CD4-positive, alpha-beta T cell treated with Interleukin-6 for 4 hours (primary cell): Measurements from ENCODE around the gene WDCP.
"Not testable (repeated sequence)": the region's sequence is repeated elsewhere in the genome, so short reads cannot be mapped to it uniquely, and the experiment has no call there.

Source experiments
- DNase-seq: peaks from one replicate; pipeline ENCODE4 v3.0.0-alpha.2; 2020; ENCODE audit warnings: mixed read lengths

The WDCP gene

GRCh38 chr2:24021122-24021998 is 25.8 kb downstream of the WDCP start:
- DNase-seq: no peak

GRCh38 chr2:24020244-24020643 is 26.9 kb downstream of the WDCP start:
- no peak for DNase-seq

DNA sequence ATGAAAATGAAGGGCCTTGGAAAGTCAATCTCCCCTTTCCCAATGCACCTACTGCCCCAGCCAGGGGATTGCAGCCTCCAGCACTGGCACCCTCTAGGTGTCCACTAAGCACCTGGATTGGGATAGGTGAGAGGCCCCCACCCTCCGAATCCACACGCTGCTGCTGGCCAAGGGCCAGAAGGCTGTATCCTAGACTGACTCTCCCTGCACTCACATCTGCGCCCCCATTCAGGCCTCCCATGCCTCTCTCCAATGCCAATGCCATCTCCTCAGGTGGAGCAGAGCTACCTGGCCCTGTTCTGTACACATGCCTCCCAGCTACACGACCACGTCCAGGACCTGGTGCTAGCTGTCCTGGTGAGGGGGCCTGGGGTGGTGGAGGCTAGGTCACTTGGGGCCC is 27.5 kb downstream of the WDCP start:
- no peak for DNase-seq

DNA sequence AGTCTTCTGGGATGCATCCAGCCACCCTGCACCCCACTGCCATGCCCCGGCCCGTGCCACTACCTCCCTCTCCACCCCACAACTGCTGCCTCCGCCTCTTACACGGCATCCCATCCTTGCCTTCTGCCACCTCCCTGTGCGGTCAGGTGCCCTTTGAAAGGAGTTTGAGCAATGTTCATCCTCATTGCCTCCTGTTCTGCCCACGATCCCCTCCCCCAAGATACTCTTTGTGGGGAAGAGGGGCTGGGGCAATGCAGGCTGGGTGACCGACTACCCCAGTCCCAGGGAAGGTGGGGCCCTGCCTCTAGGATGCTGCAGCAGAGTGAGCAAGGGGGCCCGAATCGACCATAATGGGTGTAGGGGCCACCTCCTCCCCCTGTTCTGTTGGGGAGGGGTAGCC is 28.9 kb downstream of the WDCP start:
- no peak for DNase-seq

DNA sequence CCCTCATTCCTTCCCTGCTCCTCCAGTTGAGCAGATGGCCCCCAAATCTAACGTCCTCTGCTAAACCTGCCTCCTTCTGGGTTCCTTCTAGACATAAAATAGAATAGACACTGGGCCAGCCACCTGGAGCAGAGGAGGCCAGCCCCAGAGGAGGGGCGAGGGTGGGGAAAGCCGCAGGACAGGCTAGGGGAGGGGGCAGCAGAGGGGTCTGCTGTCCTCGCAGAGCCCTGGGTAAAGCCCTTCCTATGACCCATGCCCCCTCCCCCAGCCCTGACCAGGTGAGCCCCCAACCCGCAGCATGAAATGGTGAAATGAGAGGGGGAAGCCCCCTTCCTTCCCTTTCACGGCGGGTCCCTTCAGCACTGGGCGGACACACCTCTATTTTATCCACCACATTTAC is 29.5 kb downstream of the WDCP start:
- DNase-seq: no peak

DNA sequence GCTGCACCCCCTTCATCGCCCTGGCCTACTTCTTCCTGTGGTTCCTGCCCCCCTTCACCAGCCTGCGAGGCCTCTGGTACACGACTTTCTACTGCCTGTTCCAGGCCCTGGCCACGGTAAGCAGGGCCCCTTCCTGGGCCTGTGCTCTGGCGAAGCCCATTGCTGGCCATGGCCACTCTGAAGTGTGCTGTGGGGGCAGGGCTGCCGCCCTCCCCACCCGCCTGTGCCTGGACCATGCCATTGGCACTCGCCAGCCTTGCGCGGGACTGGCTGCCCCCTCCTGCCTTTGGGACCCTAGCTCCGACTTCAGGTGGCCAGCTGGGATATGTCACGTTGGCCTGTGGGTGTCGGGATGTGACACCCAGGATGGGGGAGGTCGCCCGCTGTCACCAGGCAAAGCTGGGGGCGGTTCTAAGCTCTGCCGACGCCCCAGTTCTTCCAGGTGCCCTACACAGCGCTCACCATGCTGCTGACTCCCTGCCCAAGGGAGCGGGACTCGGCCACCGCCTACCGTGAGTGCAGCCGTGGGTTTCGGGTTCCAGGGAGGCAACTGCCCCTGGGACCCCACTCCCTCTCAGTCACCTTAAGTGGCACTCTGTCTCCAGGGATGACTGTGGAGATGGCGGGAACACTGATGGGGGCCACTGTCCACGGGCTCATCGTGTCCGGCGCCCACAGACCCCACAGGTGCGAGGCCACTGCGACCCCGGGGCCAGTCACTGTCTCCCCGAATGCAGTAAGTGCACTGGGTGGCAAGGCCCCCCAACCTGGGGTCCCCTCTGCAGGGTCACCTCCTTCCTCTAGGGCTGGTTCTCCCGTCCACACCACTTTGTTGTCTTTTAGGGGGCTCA is 30.1 kb downstream of the WDCP start:
- no peak for DNase-seq

DNA sequence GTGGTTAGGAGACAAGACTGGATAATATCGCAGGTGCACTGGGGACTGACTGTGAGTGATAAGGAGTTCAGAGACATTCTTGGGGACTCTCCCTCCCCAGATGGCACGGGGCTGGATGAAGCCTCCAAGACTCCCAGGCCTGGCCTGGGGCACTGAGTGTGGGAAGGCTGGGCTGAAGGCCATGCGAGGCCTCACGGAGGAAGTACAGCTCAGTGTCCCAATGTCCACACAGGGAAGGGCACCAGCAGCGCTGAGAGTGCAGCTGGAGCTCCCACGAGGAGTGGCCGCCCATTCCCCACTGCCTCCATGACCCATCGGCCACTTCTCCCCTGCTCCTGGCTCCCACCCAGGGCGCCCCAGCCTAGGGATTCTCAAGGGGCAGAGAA is 30.8 kb downstream of the WDCP start:
- no peak for DNase-seq

- no peak for DNase-seq
These were observed 31.4 kb downstream of the WDCP start for GRCh38 chr2:24015562-24016375.

DNA sequence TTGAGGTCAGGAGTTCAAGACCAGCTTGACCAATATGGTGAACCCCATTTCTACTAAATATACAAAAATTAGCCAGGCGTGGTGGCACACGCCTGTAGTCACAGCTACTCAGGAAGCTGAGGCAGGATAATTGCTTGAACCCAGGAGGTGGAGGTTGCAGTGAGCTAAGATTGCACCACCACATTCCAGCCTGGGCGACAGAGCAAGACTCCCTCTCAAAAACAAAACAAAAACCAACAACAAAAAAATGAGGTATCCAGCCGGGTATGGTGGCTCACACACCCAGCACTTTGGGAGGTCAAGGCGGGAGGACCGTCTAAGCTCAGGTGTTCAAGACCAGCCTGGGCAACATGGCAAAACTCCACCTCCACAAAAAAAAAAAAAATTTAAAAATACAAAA is 32.3 kb downstream of the WDCP start:
- not testable (repeated sequence) for DNase-seq

DNA sequence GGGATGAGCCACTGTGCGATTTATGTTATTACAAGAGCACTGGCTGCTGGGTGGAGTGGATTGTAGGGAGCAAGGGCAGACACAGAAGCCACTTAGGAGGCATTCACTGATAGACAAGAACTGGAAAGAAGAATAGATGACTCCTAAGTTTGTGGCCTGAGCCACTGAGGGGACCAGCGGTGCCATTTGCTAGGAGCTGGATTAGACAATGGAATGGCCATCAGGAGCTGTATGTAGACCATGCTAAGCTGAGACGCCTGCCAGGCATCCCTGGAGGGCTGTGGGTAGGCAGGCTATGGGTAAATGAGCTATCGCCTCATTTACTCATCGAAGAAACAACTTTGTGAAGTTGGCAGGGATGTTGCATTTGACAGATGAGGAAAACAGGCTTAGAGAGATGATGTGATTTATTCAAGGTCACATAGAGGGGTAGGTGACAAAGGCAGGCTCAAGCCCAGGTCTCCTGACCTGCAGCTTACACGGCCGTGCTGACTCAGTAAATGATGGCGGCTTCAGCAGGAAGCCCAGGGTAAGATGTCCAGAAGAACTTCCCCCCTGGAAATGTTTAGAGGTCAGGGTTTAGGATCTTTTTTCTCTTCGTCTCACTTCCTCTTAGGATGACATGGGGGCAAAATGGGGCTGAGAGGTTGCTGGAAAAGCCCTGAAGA is 34.5 kb downstream of the WDCP start:
- no peak for DNase-seq

GRCh38 chr2:24011250-24012104 is 35.7 kb downstream of the WDCP start:
- DNase-seq: no peak

DNA sequence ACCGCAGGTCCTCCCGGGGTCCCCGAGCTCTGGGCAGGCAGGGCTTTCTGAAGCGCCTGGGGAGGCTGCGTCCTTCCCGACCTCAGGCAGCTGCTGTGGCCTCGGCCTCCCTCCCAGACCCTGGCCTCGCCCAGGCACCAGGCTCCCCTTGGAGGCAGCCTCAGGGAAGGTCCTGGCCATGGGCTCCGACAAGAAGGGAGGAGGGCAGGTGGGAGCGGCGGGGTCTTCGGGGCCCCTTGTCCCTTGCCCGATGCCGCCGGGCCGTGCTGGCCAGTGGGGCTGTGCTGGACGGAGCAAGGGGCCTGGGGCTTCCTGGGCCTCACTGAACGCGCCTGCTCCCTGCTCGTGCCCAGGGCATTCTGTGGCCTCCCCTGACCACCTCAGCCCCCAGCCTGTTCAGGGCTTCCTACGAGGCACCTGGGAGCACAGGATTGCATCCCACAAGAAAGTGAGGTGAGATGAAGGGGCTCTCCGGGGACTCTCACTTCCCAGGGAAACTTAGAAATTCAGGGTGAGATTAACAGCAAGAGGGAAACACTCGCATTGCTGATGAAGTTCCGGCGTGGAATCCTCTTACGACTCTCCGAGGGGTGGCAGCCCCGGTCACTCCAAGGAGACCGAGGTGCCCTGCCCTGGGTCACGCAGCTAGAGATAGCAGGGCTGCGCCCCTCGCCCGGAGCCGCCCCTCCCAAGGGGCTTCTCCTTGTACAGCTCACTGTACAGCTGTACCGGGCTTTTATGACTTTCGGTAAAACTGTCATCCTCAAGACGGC is 36.5 kb downstream of the WDCP start:
- no peak for DNase-seq

DNA sequence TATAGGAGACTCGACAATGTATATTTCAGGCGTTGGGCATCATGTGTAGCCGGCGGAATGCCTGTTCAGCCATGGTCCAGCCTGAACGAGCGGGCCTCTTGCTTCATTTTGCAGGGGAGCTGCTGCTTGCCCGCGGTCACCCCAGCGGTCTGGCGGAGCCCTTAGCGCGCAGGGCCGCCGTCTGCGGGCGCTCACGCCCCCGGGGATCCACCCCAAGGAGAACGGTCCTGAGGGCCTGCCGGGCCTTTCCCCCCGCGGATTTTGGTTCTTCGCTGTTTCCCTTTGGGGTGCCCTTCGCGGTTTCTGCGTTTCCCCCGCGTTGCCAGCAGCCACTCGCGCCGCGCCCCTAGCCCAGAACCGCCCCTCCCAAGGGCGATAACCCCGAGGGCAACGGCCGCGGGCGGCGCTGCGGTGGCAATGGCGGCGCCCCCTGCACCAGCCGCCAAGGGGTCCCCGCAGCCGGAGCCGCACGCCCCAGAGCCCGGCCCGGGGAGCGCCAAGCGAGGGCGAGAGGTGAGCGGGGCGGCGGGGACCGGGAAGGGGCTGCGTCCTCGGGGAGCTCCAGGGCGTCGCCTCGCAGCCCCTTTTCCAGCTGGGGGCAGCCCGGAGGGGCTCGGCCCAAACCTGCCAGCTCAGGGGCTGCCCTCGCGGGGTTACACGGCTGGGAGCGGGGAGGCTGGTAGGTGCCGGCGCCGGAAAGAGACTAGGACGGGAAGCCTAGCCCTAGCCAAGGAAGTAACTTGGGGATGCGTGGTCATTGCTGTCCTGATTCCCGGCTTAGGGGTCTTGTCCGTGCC is 37.3 kb downstream of the WDCP start, which contains the start of gene MFSD2B:
MFSD2B (plus strand) TSS at position 406 of the 797 bp plus-strand sequence; CDS start at position 418, 12 bp downstream.
- DNase-seq: no peak

- no peak for DNase-seq
These were observed 37.9 kb downstream of the WDCP start for GRCh38 chr2:24009367-24009679.

GRCh38 chr2:24008672-24009366 is 38.4 kb downstream of the WDCP start:
- DNase-seq: no peak

DNA sequence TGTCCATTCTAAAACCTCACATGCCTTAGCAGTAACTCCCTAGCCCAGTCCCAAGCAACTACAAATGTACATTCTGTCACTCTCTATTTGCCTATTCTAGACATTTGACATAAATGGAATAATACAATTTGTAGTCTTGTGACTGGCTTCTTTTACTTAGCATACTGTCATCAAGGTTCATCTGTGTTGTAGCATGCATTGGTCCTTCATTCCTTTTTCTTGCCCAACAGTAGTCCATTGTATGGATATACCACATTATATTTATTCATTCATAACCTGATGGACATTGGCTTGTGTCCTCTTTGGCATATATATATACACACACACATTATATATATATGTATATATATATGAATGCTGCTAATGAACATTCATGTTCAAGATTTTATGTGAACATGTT is 39.5 kb downstream of the WDCP start:
- DNase-seq: no peak

GRCh38 chr2:23994567-23994966 is 52.6 kb downstream of the WDCP start:
- DNase-seq: no peak

- no peak for DNase-seq
These were observed 53.4 kb downstream of the WDCP start for GRCh38 chr2:23993736-23994269.

DNA sequence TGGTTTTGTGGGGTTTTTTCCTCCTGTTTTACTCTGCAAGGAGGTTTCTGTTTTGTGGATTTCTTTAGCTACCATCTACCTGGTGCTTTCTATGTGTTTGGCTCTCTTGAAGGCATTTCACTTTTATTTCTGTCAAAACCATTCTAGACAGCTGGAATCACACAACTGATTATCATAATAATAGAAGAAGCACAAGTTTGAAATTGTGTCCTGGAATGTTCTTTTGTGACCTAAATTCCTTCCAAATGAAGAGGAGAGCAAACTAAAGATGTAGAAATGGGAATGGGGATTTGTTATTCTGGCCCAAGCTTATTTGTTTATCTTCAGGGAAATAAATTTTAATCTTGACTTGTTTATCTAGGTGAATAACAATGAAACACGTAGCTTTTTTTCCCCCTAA is 54.3 kb downstream of the WDCP start:
- no peak for DNase-seq
